Uterus (tissue), 2 donors: ENCODE results near the gene C1QC.

Experiments
- POLR2A ChIP-seq, 2 donors: fragments of 450-650 bp; IDR thresholded peaks; one replicate each; pipeline ENCODE4 v1.6.1; 2016; ENCODE audit warnings: antibody characterized with exemption in 2 of 2, mild to moderate bottlenecking in 1 of 2, moderate library complexity in 1 of 2
- TF ChIP-seq, protein P1 (sequence below), 4 experiments: fragments of 200-600 bp in 2 of 4; fragments of 450-650 bp in 2 of 4; sonication (generic) in 2 of 4; IDR thresholded peaks; one replicate each; pipeline ENCODE4 v1.5.1; 2016 to 2019; ENCODE audit warnings: antibody characterized with exemption in 4 of 4, mild to moderate bottlenecking in 2 of 4, moderate library complexity in 1 of 4

DNA sequence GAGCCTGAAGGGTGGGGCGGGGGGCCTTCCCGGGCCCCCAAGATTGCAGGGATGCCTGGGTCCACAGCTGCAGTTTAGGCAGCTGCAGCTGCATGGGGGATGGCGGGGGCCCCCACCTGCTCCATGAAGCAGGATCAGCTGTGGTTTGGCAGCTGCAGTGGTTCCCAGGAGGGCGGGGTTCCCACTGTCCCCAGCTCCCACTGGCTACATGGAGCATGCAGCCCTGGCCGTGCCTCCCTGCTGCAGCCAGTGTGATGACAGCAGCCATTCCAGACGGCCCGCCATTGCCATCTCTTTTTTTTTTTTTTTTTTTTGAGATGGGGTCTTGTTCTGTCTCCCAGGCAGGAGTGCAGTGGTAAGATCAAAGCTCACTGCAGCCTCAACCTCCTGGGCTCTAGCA is 8.0 kb upstream of the C1QC start:
- TF ChIP-seq, protein P1, sequence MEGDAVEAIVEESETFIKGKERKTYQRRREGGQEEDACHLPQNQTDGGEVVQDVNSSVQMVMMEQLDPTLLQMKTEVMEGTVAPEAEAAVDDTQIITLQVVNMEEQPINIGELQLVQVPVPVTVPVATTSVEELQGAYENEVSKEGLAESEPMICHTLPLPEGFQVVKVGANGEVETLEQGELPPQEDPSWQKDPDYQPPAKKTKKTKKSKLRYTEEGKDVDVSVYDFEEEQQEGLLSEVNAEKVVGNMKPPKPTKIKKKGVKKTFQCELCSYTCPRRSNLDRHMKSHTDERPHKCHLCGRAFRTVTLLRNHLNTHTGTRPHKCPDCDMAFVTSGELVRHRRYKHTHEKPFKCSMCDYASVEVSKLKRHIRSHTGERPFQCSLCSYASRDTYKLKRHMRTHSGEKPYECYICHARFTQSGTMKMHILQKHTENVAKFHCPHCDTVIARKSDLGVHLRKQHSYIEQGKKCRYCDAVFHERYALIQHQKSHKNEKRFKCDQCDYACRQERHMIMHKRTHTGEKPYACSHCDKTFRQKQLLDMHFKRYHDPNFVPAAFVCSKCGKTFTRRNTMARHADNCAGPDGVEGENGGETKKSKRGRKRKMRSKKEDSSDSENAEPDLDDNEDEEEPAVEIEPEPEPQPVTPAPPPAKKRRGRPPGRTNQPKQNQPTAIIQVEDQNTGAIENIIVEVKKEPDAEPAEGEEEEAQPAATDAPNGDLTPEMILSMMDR (IDR thresholded peaks at IDR 0.05), result no peak
- TF ChIP-seq POLR2A (IDR thresholded peaks at IDR 0.05), result no peak
